Loucy (cell line): ENCODE measurements around the gene C22orf15.

Source experiments
- H2AFZ ChIP-seq: fragments of 200-600 bp; sonication (generic); 2 replicates; pipeline ENCODE4 v1.6.0; 2016; ENCODE audit warnings: antibody characterized with exemption, mild to moderate bottlenecking, low read length, moderate library complexity
- H3F3A ChIP-seq: fragments of 200-600 bp; 2 replicates; pipeline ENCODE4 v1.6.0; 2016; ENCODE audit warnings: antibody characterized with exemption, low read depth, mild to moderate bottlenecking
- H3K27me3 ChIP-seq: fragments of 200-600 bp; sonication (generic); 2 replicates; pipeline ENCODE4 v1.6.1; 2014; ENCODE audit warnings: low read length, mild to moderate bottlenecking; ENCODE audit not compliant: insufficient read depth, poor library complexity, severe bottlenecking
- H3K36me3 ChIP-seq: fragments of 200-600 bp; sonication (generic); 2 replicates; pipeline ENCODE4 v1.6.1; 2016; ENCODE audit warnings: low read length; ENCODE audit not compliant: insufficient read depth
- H3K4me1 ChIP-seq: fragments of 200-600 bp; sonication (generic); 2 replicates; pipeline ENCODE4 v1.5.1; 2014; ENCODE audit warnings: low read length, mild to moderate bottlenecking; ENCODE audit not compliant: insufficient read depth, poor library complexity, severe bottlenecking
- H3K4me2 ChIP-seq: fragments of 200-600 bp; sonication (generic); 2 replicates; pipeline ENCODE4 v1.6.0; 2014; ENCODE audit warnings: antibody characterized with exemption, low read length, low read depth, mild to moderate bottlenecking; ENCODE audit not compliant: poor library complexity, severe bottlenecking
- H3K4me3 ChIP-seq: fragments of 200-600 bp; sonication (generic); 2 replicates; pipeline ENCODE4 v1.5.1; 2014; ENCODE audit warnings: low read length, mild to moderate bottlenecking, mixed read lengths; ENCODE audit not compliant: poor library complexity, severe bottlenecking
- H3K79me2 ChIP-seq: fragments of 200-600 bp; sonication (generic); 2 replicates; pipeline ENCODE4 v1.6.1; 2014; ENCODE audit warnings: low read length; ENCODE audit not compliant: insufficient read depth
- H3K9ac ChIP-seq: fragments of 200-600 bp; sonication (generic); 2 replicates; pipeline ENCODE4 v1.6.0; 2014; ENCODE audit warnings: mild to moderate bottlenecking, low read depth, low read length, moderate library complexity; ENCODE audit not compliant: poor library complexity, severe bottlenecking
- H3K9me2 ChIP-seq: fragments of 200-600 bp; sonication (generic); replicated peaks from 2 replicates; pipeline ENCODE4 v1.6.1; 2016; ENCODE audit warnings: low read depth, low read length, mixed read lengths
- H3K9me3 ChIP-seq: fragments of 200-600 bp; sonication (generic); 2 replicates; pipeline ENCODE4 v1.6.1; 2014; ENCODE audit warnings: mild to moderate bottlenecking, antibody characterized with exemption, low read length, low read depth; ENCODE audit not compliant: insufficient read depth
- H4K20me1 ChIP-seq: fragments of 200-600 bp; sonication (generic); 2 replicates; pipeline ENCODE4 v1.6.0; 2014; ENCODE audit warnings: antibody characterized with exemption, low read length, mild to moderate bottlenecking; ENCODE audit not compliant: insufficient read depth, poor library complexity, severe bottlenecking
- EZH2phosphoT487 ChIP-seq: fragments of 200-600 bp; IDR thresholded peaks from 2 replicates; pipeline ENCODE4 v1.6.1; 2018; ENCODE audit warnings: antibody characterized with exemption, mild to moderate bottlenecking, moderate library complexity, borderline replicate concordance
- TF ChIP-seq, protein P1 (sequence below): fragments of 200-600 bp; sonication (generic); conservative IDR thresholded peaks from 2 replicates; pipeline ENCODE4 v1.5.1; 2014; ENCODE audit warnings: mild to moderate bottlenecking, antibody characterized with exemption, low read length

C22orf15 gene

DNA sequence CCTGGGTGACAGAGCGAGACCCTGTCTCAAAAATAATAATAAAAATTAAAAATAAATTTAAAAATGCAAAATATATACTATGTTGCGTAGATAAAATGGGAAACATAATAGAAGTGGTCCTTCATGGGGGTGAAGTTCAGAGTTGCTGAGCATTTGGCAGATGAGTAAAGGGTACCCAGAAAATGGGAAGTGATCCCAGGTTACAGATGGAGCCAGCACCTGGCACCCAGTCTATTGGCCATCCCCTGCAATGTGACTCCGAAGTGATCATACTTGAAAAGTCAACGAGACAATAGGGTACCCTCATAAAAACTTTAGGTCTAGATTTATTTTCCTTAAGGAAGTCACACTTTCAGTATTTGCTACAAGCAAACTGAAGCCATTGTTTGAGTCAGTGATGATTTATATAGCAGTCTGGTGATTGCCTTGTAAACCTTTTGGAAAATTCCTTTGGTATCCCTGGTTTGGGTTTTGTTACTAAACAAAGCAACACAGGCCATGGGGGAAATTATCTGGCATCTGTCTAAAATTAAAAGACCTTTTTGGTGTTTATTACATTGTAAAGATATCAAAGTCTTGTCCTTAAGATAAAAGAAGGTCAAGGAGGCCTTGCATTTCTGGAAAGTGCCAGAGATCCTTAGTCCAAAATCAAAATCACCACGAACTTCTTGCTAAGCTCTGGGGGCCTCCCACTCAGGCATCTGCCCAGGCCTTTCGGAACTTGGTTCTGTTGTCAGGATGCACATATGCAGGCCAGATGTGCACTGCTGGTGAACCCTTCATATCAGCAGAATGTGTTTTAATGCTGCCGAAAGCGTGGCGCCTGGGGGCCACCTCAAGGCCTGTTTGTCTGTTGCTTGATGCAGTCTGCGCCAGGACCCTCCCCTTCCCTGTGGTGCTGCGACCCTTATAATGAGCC is 28.3 kb downstream of the C22orf15 start:
- H3F3A ChIP-seq = no peaks in the 10 kb centered on the region
- H3K4me2 ChIP-seq = peak overlapping the region; percentile 97
- H4K20me1 ChIP-seq = peaks cover 58% of the 10 kb centered on the region
- no peaks in the 10 kb centered on the region for H3K9me3 ChIP-seq
- H3K9ac ChIP-seq = peak overlapping the region; percentile 20
- H3K4me1 ChIP-seq = peaks cover 46% of the 10 kb centered on the region
- H3K79me2 ChIP-seq = peaks cover 63% of the 10 kb centered on the region
- TF ChIP-seq EZH2phosphoT487 = no peak
- TF ChIP-seq, protein P1, sequence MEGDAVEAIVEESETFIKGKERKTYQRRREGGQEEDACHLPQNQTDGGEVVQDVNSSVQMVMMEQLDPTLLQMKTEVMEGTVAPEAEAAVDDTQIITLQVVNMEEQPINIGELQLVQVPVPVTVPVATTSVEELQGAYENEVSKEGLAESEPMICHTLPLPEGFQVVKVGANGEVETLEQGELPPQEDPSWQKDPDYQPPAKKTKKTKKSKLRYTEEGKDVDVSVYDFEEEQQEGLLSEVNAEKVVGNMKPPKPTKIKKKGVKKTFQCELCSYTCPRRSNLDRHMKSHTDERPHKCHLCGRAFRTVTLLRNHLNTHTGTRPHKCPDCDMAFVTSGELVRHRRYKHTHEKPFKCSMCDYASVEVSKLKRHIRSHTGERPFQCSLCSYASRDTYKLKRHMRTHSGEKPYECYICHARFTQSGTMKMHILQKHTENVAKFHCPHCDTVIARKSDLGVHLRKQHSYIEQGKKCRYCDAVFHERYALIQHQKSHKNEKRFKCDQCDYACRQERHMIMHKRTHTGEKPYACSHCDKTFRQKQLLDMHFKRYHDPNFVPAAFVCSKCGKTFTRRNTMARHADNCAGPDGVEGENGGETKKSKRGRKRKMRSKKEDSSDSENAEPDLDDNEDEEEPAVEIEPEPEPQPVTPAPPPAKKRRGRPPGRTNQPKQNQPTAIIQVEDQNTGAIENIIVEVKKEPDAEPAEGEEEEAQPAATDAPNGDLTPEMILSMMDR = no peak
- H3K36me3 ChIP-seq = peaks cover 49% of the 10 kb centered on the region
- peak overlapping the region; percentile 21 for H3K4me3 ChIP-seq
- H3K27me3 ChIP-seq = no peaks in the 10 kb centered on the region
- no peak overlapping the region for H2AFZ ChIP-seq
- no peaks in the 10 kb centered on the region for H3K9me2 ChIP-seq

DNA sequence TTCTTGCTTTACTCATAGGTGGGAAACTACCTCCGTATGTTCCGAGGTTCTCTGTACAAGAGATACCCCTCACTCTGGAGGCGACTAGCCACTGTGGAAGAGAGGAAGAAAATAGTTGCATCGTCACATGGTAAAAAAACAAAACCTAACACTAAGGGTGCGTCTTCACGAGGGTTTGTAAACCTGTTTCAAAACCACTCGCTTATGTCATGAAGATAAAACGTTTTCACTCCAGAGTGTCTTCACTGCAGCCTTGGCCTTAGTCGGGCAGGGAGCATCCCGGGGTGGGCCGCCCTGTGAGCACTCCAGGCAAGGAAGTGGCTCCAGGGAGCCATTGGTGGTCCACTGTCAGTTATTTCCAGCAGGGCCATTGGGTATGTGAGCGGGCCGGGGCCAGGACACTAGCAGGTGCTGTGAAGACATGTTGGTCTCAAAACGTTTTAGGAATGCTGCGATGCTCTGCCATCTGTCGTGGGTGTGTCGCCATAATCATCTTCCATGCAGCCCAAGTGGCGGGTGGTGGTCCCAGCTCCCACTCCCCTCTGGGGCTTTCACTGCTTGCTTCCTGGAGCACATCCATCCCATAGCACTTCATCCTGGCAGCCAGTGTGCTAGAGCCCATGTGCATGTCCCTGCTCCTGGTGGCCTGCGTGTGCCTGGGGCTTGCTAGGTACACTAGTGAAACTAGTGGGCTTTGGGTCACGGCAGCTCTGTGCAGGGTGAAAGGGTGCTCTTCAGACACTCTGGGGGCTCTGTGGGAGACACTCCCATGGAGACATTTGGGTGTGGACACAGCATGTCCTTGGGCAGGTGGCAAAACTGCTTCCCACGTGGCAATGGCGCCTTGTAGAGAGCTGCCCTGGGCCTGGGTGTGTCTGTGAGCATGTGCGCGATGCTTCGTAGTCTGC is 29.2 kb downstream of the C22orf15 start:
- Histone ChIP-seq H3K9me3 (no peaks in the 10 kb centered on the region), H3F3A (no peaks in the 10 kb centered on the region), H4K20me1 (peaks cover 61% of the 10 kb centered on the region), H2AFZ (no peak overlapping the region), H3K36me3 (peaks cover 56% of the 10 kb centered on the region), H3K4me2 (peak overlapping the region; percentile 97), H3K79me2 (peaks cover 63% of the 10 kb centered on the region), H3K4me1 (peaks cover 40% of the 10 kb centered on the region), H3K9me2 (no peaks in the 10 kb centered on the region), H3K27me3 (no peaks in the 10 kb centered on the region), H3K4me3 (no peak overlapping the region), H3K9ac (no peak overlapping the region)
- TF ChIP-seq, protein P1 = no peak
- TF ChIP-seq EZH2phosphoT487 = no peak

DNA sequence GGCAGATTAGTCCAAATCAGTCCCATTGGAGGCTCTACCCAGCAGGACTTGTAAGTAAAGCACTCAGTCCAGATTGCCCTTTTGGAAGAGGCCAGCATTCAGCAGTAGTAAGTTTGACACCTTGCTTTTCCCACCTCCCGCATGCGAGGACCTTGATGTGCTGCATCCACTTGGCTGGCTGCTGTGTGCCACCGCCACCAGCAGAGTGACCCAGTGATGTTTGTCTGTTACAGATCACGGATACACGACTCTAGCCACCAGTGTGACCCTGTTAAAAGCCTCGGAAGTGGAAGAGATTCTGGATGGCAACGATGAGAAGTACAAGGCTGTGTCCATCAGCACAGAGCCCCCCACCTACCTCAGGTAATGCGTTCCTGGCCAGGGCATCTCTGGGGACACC is 30.5 kb downstream of the C22orf15 start:
- Histone ChIP-seq H3F3A (no peaks in the 10 kb centered on the region), H3K9ac (no peak overlapping the region), H3K9me2 (no peaks in the 10 kb centered on the region), H2AFZ (no peak overlapping the region), H3K36me3 (peaks cover 64% of the 10 kb centered on the region), H4K20me1 (peaks cover 51% of the 10 kb centered on the region), H3K27me3 (no peaks in the 10 kb centered on the region), H3K79me2 (peaks cover 52% of the 10 kb centered on the region), H3K9me3 (no peaks in the 10 kb centered on the region), H3K4me1 (peaks cover 30% of the 10 kb centered on the region), H3K4me3 (no peak overlapping the region), H3K4me2 (no peak overlapping the region)
- TF ChIP-seq EZH2phosphoT487 = no peak
- TF ChIP-seq, protein P1 = no peak
